H9 (cell line): ENCODE measurements around the gene ARHGAP12. TPM values are rescaled to one million over a fixed set of nuclear protein-coding genes. Genes with fewer than 3 reads are reported as not detected.

Experiments used
- DNase-seq: peaks from one replicate; pipeline ENCODE4 v3.0.0-alpha.2; 2017
- H2AFZ ChIP-seq: one replicate; pipeline ENCODE4 v1.6.1; 2013; ENCODE audit warnings: mild to moderate bottlenecking, low read length, control low read depth, moderate library complexity
- H2AK5ac ChIP-seq: 2 replicates; pipeline ENCODE4 v1.6.1; 2013; ENCODE audit warnings: low read length, control low read depth, mixed read lengths; ENCODE audit not compliant: insufficient read length
- H2BK120ac ChIP-seq: one replicate; pipeline ENCODE4 v1.6.1; 2013; ENCODE audit warnings: low read depth, mild to moderate bottlenecking, low read length, control low read depth, inconsistent platforms; ENCODE audit not compliant: poor library complexity, severe bottlenecking
- H2BK12ac ChIP-seq: 2 replicates; pipeline ENCODE4 v1.6.1; 2013; ENCODE audit warnings: low read length, control low read depth, mixed read lengths, low read depth; ENCODE audit not compliant: insufficient read length
- H2BK15ac ChIP-seq: 2 replicates; pipeline ENCODE4 v1.6.1; 2013; ENCODE audit warnings: low read depth, low read length, control low read depth
- H2BK20ac ChIP-seq: one replicate; pipeline ENCODE4 v1.6.1; 2013; ENCODE audit warnings: low read depth, mild to moderate bottlenecking, low read length, control low read depth, inconsistent platforms; ENCODE audit not compliant: poor library complexity, severe bottlenecking
- H2BK5ac ChIP-seq: 2 replicates; pipeline ENCODE4 v1.6.1; 2013; ENCODE audit warnings: low read length, control low read depth, mixed read lengths; ENCODE audit not compliant: insufficient read length
- H3K14ac ChIP-seq: 2 replicates; pipeline ENCODE4 v1.6.1; 2013; ENCODE audit warnings: low read length, control low read depth; ENCODE audit not compliant: insufficient read depth
- H3K18ac ChIP-seq: 2 replicates; pipeline ENCODE4 v1.6.1; 2013; ENCODE audit warnings: low read depth, mild to moderate bottlenecking, mixed read lengths, low read length, control low read depth; ENCODE audit not compliant: insufficient read length
- H3K23ac ChIP-seq: 2 replicates; pipeline ENCODE4 v1.6.1; 2013; ENCODE audit warnings: low read length, control low read depth, mixed read lengths, low read depth; ENCODE audit not compliant: insufficient read length
- H3K23me2 ChIP-seq: 2 replicates; pipeline ENCODE4 v1.6.1; 2013; ENCODE audit warnings: low read depth, mild to moderate bottlenecking, mixed read lengths, low read length, control low read depth; ENCODE audit not compliant: insufficient read length, poor library complexity, severe bottlenecking
- H3K27ac ChIP-seq: 2 replicates; pipeline ENCODE4 v1.5.1; 2013; ENCODE audit warnings: low read length, control low read depth, mixed read lengths, low read depth; ENCODE audit not compliant: insufficient read length
- H3K27me3 ChIP-seq: 2 replicates; pipeline ENCODE4 v1.6.1; 2013; ENCODE audit warnings: low read length, control low read depth, inconsistent platforms; ENCODE audit not compliant: insufficient read depth
- H3K4ac ChIP-seq: 2 replicates; pipeline ENCODE4 v1.6.1; 2013; ENCODE audit warnings: low read depth, mild to moderate bottlenecking, control low read depth, inconsistent platforms, low read length, moderate library complexity
- H3K4me1 ChIP-seq: 2 replicates; pipeline ENCODE4 v1.6.1; 2013; ENCODE audit warnings: low read length, control low read depth, inconsistent platforms; ENCODE audit not compliant: insufficient read depth
- H3K4me2 ChIP-seq: 2 replicates; pipeline ENCODE4 v1.6.1; 2013; ENCODE audit warnings: low read length, control low read depth, mixed read lengths; ENCODE audit not compliant: insufficient read length, insufficient read depth
- H3K56ac ChIP-seq: 2 replicates; pipeline ENCODE4 v1.6.1; 2013; ENCODE audit warnings: low read depth, mild to moderate bottlenecking, mixed read lengths, low read length, control low read depth; ENCODE audit not compliant: insufficient read length
- H3K79me1 ChIP-seq: 2 replicates; pipeline ENCODE4 v1.6.1; 2013; ENCODE audit warnings: low read depth, mild to moderate bottlenecking, moderate library complexity, low read length, control low read depth, inconsistent platforms; ENCODE audit not compliant: insufficient read depth, poor library complexity, severe bottlenecking
- H3K79me2 ChIP-seq: 2 replicates; pipeline ENCODE4 v1.6.1; 2013; ENCODE audit warnings: low read length, control low read depth, inconsistent platforms; ENCODE audit not compliant: insufficient read depth
- H3K9ac ChIP-seq: 2 replicates; pipeline ENCODE4 v1.6.1; 2013; ENCODE audit warnings: low read length, control low read depth, mixed read lengths; ENCODE audit not compliant: insufficient read length; ENCODE audit errors: extremely low read depth
- H3K9me3 ChIP-seq: one replicate; pipeline ENCODE4 v1.6.1; 2013; ENCODE audit warnings: low read depth, low read length, inconsistent platforms; ENCODE audit not compliant: control insufficient read depth
- H3T11ph ChIP-seq: one replicate; pipeline ENCODE4 v1.6.1; 2013; ENCODE audit warnings: mild to moderate bottlenecking, low read length, control low read depth, inconsistent platforms
- H4K20me1 ChIP-seq: one replicate; pipeline ENCODE4 v1.6.1; 2013; ENCODE audit not compliant: control insufficient read depth, insufficient read length, insufficient read depth
- H4K5ac ChIP-seq: 2 replicates; pipeline ENCODE4 v1.6.1; 2013; ENCODE audit warnings: low read depth, mild to moderate bottlenecking, mixed read lengths, low read length, control low read depth; ENCODE audit not compliant: insufficient read length
- H4K8ac ChIP-seq: replicated peaks from 2 replicates; pipeline ENCODE4 v1.6.1; 2013; ENCODE audit warnings: low read length, control low read depth, mixed read lengths, low read depth; ENCODE audit not compliant: insufficient read length
- H4K91ac ChIP-seq: 2 replicates; pipeline ENCODE4 v1.6.1; 2013; ENCODE audit warnings: low read depth, mild to moderate bottlenecking, moderate library complexity, mixed read lengths, low read length, control low read depth; ENCODE audit not compliant: insufficient read length
- H3K27ac Mint-ChIP-seq, 3 experiments: 2 replicates in 2 of 3; 3 replicates in 1 of 3; pipeline ENCODE4 v1.8.0; 2020 to 2021; ENCODE audit warnings: mixed read lengths in 3 of 3, mild to moderate bottlenecking in 1 of 3, moderate library complexity in 1 of 3
- H3K27me3 Mint-ChIP-seq: 2 replicates; pipeline ENCODE4 v1.8.0; 2021; ENCODE audit warnings: low read depth, mild to moderate bottlenecking, moderate library complexity, mixed read lengths
- H3K36me3 Mint-ChIP-seq, 3 experiments: 2 replicates in 2 of 3; 3 replicates in 1 of 3; pipeline ENCODE4 v1.8.0; 2020 to 2021; ENCODE audit warnings: low read depth in 3 of 3, mixed read lengths in 3 of 3; ENCODE audit not compliant: insufficient read depth in 1 of 3
- H3K4me1 Mint-ChIP-seq, 2 experiments: 2 replicates each; pipeline ENCODE4 v1.8.0; 2020; ENCODE audit warnings: mixed read lengths in 2 of 2
- H3K4me3 Mint-ChIP-seq, 2 experiments: 2 replicates in 1 of 2; 3 replicates in 1 of 2; pipeline ENCODE4 v1.8.0; 2020 to 2021; ENCODE audit warnings: mild to moderate bottlenecking in 2 of 2, mixed read lengths in 2 of 2, moderate library complexity in 1 of 2
- H3K9me3 Mint-ChIP-seq, 2 experiments: 2 replicates in 1 of 2; 3 replicates in 1 of 2; pipeline ENCODE4 v1.8.0; 2020; ENCODE audit warnings: mild to moderate bottlenecking in 2 of 2, mixed read lengths in 2 of 2, moderate library complexity in 1 of 2
- CTCF ChIP-seq: fragments of 200-600 bp; sonication (generic); conservative IDR thresholded peaks from 3 replicates; pipeline ENCODE4 v1.8.0; 2021; ENCODE audit warnings: antibody characterized with exemption, mild to moderate bottlenecking
- WGBS: extraction: QIAGEN DNeasy Blood & Tissue Kit; methylation state at CpG from one replicate; pipeline ENCODE4 v1.1.7; 2013; ENCODE audit warnings: missing lambda C conversion rate, low lambda C conversion rate, mixed read lengths; ENCODE audit not compliant: insufficient read length; ENCODE audit errors: extremely low coverage; 5-methylcytosine and 5-hydroxymethylcytosine counted together
- total RNA-seq: library from RNA; stranded (reverse); gene quantifications from 2 replicates; pipeline ENCODE4 v1.2.1, GENCODE V29; 2021

Gene ARHGAP12
- total RNA-seq, 1 experiment from 2014 or later: 34.3 TPM

- DNase-seq: no peak
- H4K91ac ChIP-seq: no peak overlapping the region
- no peak for TF ChIP-seq CTCF
- H3K4ac ChIP-seq: no peak overlapping the region
- H2BK12ac ChIP-seq: no peak overlapping the region
- H3K4me2 ChIP-seq: no peak overlapping the region
- Mint-ChIP-seq H3K4me1 (peaks cover 6 to 10% of the 10 kb centered on the region in 2 experiments), H3K27me3 (no peaks in the 10 kb centered on the region), H3K36me3 (peaks cover 0 to 3% (median 0%) of the 10 kb centered on the region in 3 experiments; a peak in 2 of 7 replicates), H3K4me3 (no peak overlapping the region), H3K27ac (peak overlapping the region; percentile 13 to 36 (median 24); a peak in 3 of 7 replicates), H3K9me3 (no peaks in the 10 kb centered on the region)
- no peaks in the 10 kb centered on the region for H4K20me1 ChIP-seq
- no peak overlapping the region for H3K56ac ChIP-seq
- H3K18ac ChIP-seq: no peak overlapping the region
- H3K9ac ChIP-seq: no peak overlapping the region
- no peak overlapping the region for H2BK5ac ChIP-seq
- H3K4me1 ChIP-seq: no peaks in the 10 kb centered on the region
- no peaks in the 10 kb centered on the region for H3K79me1 ChIP-seq
- H3K14ac ChIP-seq: no peak overlapping the region
- no peak overlapping the region for H2BK20ac ChIP-seq
- WGBS: no CpG with 5 or more reads among the region's 3 CpGs
- H2BK15ac ChIP-seq: no peak overlapping the region
- H3K23ac ChIP-seq: no peak overlapping the region
- no peak overlapping the region for H2AFZ ChIP-seq
- no peaks in the 10 kb centered on the region for H3K23me2 ChIP-seq
- H2BK120ac ChIP-seq: no peak overlapping the region
- H3K79me2 ChIP-seq: peaks cover 6% of the 10 kb centered on the region; the same call in 1 of the 2 replicates
- no peak overlapping the region for H4K8ac ChIP-seq
- no peak overlapping the region for H3T11ph ChIP-seq
- no peaks in the 10 kb centered on the region for H3K9me3 ChIP-seq
- H3K27ac ChIP-seq: no peak overlapping the region
- H3K27me3 ChIP-seq: no peaks in the 10 kb centered on the region
- H4K5ac ChIP-seq: no peak overlapping the region
- H2AK5ac ChIP-seq: no peak overlapping the region
Measured at GRCh38 chr10:31883397-31883796, 45.2 kb downstream of the ARHGAP12 start.
